ENCODE measurements around the gene GSTM3. TPM values are rescaled to one million over a fixed set of nuclear protein-coding genes. Genes with fewer than 3 reads are reported as not detected.

GSTM3 gene
- total RNA-seq, 1 experiment from 2014 or later = 2.2 TPM

- H3K4me1 Mint-ChIP-seq = peaks cover 34% of the 10 kb centered on the region
- H3K4me3 Mint-ChIP-seq = no peak overlapping the region
- DNase-seq (ENCODE audit: low spot score) (no peak), ATAC-seq (no peak)
- CTCF ChIA-PET = interaction anchor here (0.6 to 4.7 kb wide), 16 partner anchors 8 to 245 kb away, joined by 3 to 75 read pairs (median 5); partner anchors contain the start of genes AHCYL1 and CSF1
- POLR2A ChIA-PET = no interaction called here
- no peak overlapping the region for H3K27ac Mint-ChIP-seq
- no peaks in the 10 kb centered on the region for H3K36me3 Mint-ChIP-seq
- H3K27me3 Mint-ChIP-seq (ENCODE audit: low read depth) = peaks cover 4% of the 10 kb centered on the region; the same call in 1 of the 2 replicates
- TF ChIP-seq E2F5 (CRISPR knock-in tag; IDR thresholded peaks at IDR 0.05) (no peak), HMGXB4 (CRISPR knock-in tag; IDR thresholded peaks at IDR 0.05) (no peak), PREB (CRISPR knock-in tag; IDR thresholded peaks at IDR 0.05; ENCODE audit: borderline replicate concordance) (no peak), ARID4B (CRISPR knock-in tag; IDR thresholded peaks at IDR 0.05; ENCODE audit: borderline replicate concordance) (no peak), IRF1 (CRISPR knock-in tag; IDR thresholded peaks at IDR 0.05) (no peak), AFF4 (CRISPR knock-in tag; IDR thresholded peaks at IDR 0.05; ENCODE audit: borderline replicate concordance) (no peak), ZNF317 (CRISPR knock-in tag; IDR thresholded peaks at IDR 0.05; ENCODE audit: borderline replicate concordance, low read depth) (no peak), RELA (CRISPR knock-in tag; IDR thresholded peaks at IDR 0.05; ENCODE audit: borderline replicate concordance) (no peak), E2F1 (CRISPR knock-in tag; IDR thresholded peaks at IDR 0.05) (no peak), ZNF416 (CRISPR knock-in tag; IDR thresholded peaks at IDR 0.05) (no peak), ZNF263 (CRISPR knock-in tag; IDR thresholded peaks at IDR 0.05; ENCODE audit: low read depth) (no peak), E2F4 (CRISPR knock-in tag; IDR thresholded peaks at IDR 0.05; ENCODE audit: borderline replicate concordance, low read depth) (no peak), ZNF219 (CRISPR knock-in tag; IDR thresholded peaks at IDR 0.05; ENCODE audit: borderline replicate concordance) (no peak), ATF3 (CRISPR knock-in tag; conservative IDR thresholded peaks at IDR 0.05) (no peak)
- no peaks in the 10 kb centered on the region for H3K9me3 Mint-ChIP-seq
These were observed 48.8 kb upstream of the GSTM3 start for GRCh38 chr1:109789551-109790180.
